HG02763 (cell line): Measurements from ENCODE around the gene PRAMEF12.
"Not testable (repeated sequence)": the region's sequence is repeated elsewhere in the genome, so short reads cannot be mapped to it uniquely, and the experiment has no call there.

Experiments used
- ATAC-seq: cut with Tn5 transposase; IDR thresholded peaks from one replicate; pipeline ENCODE4 v1.9.1; 2021; ENCODE audit warnings: mild to moderate bottlenecking, moderate library complexity; ENCODE audit not compliant: unreplicated experiment

PRAMEF12 gene

DNA sequence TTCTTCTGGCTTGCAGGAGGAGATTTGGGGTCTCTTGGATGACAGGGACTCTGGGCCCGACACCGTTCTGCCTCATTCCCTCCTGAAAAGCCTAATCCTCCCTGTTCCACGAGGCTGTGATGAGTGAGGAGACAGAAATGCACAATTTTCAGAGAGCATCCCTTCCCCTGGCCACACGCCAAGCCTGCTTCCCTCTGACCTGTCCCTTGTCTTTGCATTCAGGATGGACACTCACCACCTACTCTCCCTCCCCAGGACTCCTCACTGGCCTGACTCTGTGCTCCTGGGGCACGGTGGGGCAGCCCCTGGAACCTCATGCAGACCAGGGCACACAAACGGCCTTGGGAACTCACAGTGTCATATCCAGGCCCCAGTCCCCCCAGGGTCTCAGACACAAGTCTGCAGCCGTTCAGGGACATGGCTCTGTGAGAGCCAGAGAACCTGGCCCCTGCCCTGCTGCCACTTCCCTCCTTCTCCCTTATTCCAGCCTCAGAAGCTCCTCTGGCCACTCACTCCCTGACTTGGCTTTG lies 3.5 kb upstream of the PRAMEF12 start:
- no peak for ATAC-seq

DNA sequence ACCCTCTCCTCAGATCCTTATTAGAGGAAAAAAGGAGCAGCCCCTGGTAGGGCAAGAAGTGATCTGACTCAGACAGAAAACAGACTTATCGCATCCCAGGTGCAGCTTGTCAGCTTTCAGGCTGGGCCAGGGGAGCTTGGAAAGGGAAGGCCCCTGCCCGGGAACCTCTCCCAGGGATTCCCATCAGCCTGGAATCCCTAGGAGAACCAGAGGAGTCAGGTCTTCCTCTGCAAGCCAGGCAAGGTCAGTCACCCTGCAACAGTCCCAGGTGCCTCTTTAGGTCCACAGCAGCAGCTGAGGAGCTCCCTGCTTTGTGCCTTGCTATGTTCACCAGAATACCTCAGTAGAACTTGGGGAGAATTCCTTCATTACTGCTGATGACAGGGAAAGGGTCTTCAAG lies 2.9 kb upstream of the PRAMEF12 start:
- ATAC-seq, result no peak

DNA sequence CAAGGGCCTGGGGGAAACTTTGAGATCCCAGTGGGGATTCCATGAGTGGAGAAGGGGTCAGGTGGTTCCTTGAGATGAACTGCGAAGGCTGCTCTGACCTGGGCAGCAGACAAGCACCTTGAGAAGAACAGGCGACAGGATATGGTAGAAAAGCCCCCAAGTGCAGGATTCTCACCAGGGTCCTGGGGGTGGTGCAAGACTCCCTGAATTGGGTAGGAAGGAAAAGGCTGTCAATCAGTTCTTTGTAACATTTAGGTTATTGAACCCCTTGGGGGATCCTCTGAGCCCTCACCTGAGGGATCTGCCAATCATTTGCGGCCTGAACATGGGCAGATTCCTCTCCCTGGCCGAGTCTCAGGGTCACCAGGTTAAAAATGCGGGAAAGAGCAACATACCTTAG lies 2.4 kb upstream of the PRAMEF12 start:
- no peak for ATAC-seq

DNA sequence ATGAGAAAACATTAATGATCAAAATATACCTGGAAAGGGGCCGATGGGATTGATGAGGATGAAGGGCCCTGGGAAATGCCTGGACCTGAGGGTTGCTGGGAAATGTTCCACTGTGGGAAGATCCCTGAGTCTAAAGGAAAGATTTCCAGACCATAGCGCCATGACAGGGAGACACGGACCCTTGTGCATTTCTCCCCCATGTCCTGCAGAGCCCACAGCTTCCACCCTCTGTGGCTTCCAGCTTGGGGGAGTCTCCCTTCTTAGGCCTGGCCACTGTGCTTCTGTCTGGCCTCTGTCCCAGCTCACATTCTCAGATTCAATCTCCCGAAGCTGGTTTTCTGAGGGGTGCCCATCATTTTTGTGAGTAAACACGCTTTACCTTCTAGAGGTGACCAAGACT lies 1.0 kb upstream of the PRAMEF12 start:
- no peak for ATAC-seq

DNA sequence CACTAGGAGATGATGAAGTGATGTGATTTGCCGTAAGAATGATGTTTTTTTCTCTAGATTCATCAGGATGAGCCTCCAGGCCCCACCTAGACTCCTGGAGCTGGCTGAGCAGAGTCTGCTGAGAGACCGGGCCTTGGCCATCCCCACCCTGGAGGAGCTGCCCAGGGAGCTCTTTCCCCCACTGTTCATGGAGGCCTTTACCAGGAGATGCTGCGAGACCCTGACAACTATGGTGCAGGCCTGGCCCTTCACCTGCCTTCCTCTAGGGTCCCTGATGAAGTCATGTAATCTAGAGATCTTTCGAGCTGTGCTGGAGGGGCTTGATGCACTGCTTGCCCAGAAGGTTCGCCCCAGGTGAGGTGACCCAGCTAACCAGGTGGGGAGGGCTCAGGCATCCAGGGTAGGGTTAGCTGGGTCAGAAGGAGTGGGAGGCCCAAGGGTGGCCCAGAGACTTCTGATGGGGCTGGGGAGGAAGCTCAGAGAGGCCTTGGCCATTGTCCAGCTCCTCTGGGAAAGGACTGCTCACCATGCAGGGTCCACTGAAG lies 1.3 kb downstream of the PRAMEF12 start:
- ATAC-seq, result no peak

DNA sequence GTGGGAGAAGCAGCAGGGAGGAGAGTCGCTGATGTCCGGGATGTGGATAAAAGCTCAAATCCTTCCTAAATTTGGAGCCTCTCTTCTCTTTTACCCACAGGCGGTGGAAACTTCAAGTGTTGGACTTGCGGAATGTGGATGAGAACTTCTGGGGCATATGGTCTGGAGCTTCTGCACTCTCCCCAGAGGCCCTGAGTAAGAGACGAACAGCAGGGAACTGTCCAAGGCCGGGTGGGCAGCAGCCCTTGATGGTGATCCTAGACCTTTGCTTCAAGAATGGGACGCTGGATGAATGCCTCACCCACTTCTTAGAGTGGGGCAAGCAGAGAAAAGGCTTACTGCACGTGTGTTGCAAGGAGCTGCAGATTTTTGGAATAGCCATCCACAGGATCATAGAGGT lies 1.9 kb downstream of the PRAMEF12 start:
- ATAC-seq, result no peak

DNA sequence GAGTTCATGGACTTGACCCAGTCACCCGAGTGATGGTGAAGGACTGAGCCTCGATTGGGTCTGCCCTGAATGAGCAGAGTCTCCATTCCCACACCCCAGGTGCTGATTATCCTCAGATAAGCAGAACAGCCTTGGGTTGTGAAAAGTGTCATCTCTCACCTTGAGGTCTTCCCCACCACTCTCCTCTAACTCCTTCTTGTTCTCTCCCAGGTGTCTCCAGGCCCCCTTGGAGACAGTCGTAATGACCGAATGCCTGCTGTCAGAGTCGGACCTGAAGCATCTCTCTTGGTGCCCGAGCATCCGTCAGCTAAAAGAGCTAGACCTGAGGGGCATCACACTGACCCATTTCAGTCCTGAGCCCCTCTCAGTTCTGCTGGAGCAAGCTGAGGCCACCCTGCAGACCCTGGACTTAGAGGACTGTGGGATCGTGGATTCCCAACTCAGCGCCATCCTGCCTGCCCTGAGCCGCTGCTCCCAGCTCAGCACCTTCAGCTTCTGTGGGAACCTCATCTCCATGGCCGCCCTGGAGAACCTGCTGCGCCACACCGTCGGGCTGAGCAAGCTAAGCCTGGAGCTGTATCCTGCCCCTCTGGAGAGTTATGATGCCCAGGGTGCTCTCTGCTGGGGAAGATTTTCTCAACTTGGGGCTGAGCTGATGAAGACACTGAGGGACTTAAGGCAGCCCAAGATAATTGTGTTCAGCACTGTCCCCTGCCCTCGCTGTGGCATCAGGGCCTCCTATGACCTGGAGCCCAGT lies 3.4 kb downstream of the PRAMEF12 start:
- ATAC-seq, result no peak

DNA sequence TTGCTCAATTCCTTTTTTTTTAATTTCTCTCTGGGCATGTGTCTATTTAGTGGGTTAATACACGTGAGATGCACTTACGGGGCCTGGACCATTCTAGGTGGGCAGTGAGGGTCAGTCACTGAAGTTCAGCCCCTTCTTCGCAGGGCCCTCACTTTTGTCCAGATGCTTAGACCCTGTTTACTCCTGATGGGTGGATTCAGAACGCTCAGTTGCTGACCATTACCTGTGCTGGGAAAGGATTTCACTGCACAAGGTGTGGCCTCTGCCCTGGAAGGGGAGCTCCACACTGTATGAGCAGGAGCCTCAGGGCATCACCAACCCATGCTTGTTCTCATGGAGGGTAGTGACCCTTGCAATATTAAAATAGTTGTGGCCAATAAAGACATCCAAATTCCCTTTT lies 4.5 kb downstream of the PRAMEF12 start:
- ATAC-seq, result no peak

DNA sequence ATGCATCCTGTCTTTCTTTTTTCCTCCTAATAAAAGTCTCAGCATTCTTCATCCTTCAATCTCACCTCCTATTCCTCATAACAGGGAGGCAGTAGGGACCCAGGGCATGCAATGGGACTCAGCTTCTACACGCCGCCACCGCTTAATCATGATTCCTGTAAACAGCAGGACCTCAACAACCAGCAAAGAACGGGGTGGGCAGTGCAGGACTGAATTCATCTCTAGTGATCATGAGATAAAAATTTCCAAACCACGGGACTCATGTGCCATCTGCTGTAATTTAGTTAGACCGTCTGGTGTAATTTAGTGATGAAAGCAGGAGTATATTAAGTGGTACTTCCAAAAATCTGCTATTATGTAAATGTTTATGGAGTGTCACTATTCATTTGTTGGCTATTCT lies 5.4 kb downstream of the PRAMEF12 start:
- ATAC-seq, result no peak

DNA sequence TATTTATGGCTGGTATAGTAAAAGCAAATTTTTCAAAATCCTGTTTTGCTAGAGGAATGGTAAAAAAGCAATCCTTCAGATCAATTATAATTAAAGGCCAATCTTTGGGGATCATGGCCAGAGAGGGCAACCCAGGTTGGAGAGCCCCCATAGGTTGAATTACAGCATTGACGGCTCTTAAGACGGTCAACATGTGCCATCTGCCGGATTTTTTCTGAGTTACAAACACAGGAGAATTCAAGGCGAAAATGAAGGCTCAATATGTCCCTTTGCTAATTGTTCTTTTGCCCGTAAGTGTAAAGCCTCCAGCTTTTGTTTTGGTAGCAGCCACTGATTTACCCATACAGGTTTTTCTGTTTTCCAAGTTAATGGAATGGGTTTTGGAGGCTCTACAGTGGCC lies 8.0 kb downstream of the PRAMEF12 start:
- not testable (repeated sequence) for ATAC-seq

DNA sequence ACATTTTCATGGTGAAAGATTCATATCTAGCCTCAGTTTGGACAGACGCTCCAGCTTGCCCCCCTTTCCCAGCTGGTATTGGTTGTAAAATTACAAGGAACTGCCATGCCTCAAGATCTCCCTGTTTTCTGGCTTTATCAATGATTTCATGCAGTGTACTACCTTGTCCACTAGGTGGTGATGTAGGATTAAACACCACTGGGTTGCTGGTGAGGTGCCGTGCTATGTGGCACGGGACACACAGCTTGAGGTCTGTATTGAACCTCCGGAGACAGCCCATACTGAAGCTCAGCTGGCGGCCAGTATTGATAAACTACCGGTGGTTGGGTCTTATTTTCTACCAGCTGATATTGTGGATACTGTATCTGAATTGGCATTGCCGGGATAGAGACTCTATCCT lies 10.2 kb downstream of the PRAMEF12 start:
- ATAC-seq, result not testable (repeated sequence)

DNA sequence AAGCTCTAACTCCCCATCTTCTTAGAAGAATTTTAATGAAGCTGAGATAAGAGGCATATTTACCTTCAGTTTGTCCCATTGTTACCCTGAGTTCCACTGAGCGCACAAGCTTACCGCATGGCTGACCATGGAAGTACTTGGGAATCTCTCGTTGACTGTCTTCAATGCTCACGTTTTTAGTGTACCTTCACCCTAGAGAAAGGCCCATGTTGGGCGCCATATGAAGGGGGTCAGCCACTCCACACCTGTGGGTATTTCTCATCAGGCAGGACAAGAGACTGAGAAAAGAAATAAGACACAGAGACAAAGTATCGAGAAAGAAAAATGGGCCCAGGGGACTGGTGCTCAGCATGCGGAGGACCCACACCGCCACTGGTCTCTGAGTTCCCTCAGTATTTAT lies 11.2 kb downstream of the PRAMEF12 start:
- not testable (repeated sequence) for ATAC-seq

DNA sequence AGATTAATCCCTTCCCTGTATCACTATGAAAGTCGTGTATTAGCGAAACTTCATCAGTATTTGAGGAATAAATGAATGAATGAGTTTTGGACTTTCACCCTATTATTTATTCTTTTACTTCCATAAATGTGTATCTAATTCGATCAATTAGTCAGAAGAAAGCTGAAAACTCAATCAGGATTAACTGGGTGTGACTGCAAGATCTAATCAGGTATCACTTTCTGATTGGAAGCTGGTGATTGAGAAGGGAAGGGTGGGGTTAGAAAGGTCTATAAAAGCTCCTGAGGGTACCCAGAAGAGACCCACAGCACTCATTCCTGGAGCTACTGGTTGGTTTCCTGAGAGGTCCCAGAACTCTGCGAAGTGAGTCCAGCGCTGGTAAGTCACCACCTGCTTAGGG lies 17.6 kb downstream of the PRAMEF12 start, which contains the start of gene PRAMEF1:
TSS of gene PRAMEF1 (plus strand) at position 301 of the 400 bp plus-strand sequence. CDS start 1,831 bp downstream, outside the sequence.
- ATAC-seq, result not testable (repeated sequence)

DNA sequence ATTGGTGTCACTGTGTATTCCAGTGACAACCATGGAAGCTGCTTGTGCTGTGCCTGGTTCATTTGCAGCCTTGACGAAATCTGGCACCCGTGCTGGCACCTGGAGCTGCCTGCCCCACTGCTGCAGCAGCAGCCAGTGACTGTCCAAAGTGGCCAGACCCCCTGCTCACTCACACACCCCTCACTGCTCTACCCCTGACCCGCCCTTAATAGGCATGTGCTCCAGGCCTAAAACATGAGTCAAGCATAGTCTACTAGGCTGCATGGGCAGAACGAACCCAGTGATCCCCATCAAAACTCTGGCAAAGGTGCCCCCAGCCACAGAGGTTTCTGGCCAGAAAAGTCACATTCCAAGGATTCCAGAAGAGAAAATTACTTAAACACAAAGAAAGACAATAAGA lies 25.4 kb downstream of the PRAMEF12 start:
- no peak for ATAC-seq

DNA sequence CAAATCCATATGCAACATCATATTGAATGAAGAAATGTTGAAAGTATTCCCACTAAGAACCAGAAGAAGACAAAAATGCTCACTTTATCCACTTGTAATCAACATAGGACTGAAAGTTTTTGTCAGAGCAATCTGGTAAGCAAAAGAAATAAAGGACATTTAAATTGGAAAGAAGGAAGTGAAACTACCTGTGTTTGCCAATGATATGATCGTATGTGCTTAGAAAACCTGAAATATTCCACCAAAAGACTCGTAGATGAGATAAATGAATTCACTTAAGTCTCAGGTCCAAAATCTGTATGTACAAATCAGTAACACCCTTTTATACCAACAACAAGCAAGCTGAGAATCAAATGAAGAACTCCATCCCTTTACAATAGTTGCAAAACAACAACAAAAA lies 26.2 kb downstream of the PRAMEF12 start:
- no peak for ATAC-seq

DNA sequence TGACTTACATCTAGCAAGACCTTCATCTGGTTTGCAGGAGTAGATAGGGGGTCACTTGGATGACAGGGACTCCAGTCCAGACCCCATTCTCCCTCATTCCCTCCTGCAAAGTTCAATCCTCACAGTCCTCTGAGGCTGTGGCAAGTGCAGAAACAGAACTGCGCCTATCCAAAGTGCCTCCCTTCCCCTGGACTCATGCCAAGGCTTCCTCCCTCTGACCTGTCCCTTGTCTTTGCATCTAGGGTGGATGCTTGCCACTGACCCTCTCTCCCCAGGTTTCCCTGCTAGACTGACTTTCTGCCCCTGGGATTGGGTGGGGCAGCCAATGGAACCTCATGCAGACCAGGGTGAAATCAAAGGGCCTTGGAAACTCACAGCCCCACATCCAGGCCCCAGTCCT lies 36.4 kb downstream of the PRAMEF12 start:
- ATAC-seq, result no peak

DNA sequence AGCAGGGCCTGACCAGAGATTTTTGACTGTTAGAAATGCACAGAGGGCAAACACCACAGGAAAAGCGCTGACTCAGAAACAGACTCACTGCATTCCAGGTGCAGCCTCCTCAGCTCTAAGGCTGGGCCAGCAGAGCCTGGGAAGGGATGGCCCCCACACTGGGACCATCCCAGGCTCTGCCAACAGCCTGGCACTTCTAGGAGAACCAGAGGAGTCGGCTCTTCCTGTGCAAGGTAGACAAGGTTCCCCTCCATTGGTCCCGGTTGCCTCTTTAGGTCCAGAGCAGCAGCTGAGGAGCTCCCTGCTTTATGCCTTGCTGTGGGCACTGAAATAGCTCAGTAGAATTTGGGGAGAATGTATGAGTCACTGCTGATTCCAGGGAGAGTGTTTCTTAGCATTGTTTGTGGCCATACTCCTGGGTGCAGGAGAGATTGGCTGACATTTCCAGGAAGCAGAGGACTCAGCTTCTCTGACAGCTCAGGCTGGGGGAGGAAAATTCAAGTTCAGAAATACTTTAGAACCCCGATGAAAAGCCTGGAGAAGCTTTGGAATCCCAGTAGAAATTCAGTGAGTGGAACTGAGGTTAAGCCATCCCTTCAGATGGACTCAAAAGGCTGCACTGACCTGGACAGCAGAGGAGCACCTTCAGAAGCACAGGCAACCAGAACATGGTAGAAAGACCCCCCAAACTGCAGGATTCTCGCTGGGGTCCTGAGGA lies 37.3 kb downstream of the PRAMEF12 start:
- no peak for ATAC-seq

DNA sequence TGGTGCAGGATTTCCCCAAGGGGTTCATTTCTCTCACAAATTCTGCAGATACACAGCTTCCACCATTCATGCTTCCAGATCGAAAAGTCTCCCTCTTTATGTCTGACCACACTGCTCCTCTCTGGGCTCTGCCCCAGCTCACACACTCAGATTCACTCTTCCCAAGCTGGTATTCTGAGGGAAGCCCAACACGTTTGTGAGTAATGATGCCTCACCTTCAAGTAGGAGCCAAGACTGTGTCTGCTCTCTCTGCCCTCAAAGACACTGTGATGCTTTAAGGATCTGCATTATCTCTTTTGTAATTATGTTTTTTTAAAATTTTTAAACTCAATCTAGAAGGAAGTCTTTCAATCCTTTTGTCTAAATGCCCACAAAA lies 37.9 kb downstream of the PRAMEF12 start:
- ATAC-seq, result no peak

DNA sequence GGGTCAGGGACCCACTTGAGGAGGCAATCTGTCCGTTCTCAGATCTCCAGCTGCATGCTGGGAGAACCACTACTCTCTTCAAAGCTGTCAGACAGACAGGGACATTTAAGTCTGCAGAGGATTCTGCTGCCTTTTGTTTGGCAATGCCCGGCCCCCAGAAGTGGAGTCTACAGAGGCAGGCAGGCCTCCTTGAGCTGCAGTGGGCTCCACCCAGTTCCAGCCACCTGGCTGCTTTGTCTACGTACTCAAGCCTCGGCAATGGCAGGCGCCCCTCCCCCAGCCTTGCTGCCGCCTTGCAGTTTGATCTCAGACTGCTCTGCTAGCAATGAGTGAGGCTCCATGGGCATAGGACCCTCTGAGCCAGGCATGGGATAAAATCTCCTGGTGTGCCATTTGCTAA lies 45.5 kb downstream of the PRAMEF12 start:
- not testable (repeated sequence) for ATAC-seq
